SK-N-SH treated with all-trans-retinoic acid at 6 μM for 48 hours (cell line): ENCODE results near the gene PLCB1.

ENCODE experiments used
- ARNTL ChIP-seq: fragments of 450-650 bp; formaldehyde crosslinking; IDR thresholded peaks from 2 replicates; pipeline ENCODE4 v1.5.0; 2020; ENCODE audit warnings: low read depth, mild to moderate bottlenecking, moderate library complexity, borderline replicate concordance
- BACH2 ChIP-seq: fragments of 250-450 bp; sonication (Bioruptor Pico); IDR thresholded peaks from 2 replicates; pipeline ENCODE4 v1.9.0; 2021; ENCODE audit warnings: mild to moderate bottlenecking, borderline replicate concordance
- CREB5 ChIP-seq: fragments of 250-450 bp; sonication (Bioruptor Pico); IDR thresholded peaks from 2 replicates; pipeline ENCODE4 v1.5.1; 2020; ENCODE audit warnings: low read depth, mild to moderate bottlenecking, moderate library complexity
- ISL1 ChIP-seq: fragments of 250-450 bp; sonication (Bioruptor Pico); IDR thresholded peaks from 2 replicates; pipeline ENCODE4 v2.1.2; 2022; ENCODE audit warnings: mild to moderate bottlenecking, moderate library complexity
- POU6F1 ChIP-seq: fragments of 250-450 bp; sonication (Bioruptor Pico); IDR thresholded peaks from 2 replicates; pipeline ENCODE4 v1.8.0; 2021; ENCODE audit warnings: low read depth, mild to moderate bottlenecking, moderate library complexity, borderline replicate concordance
- PPARA ChIP-seq: fragments of 250-450 bp; sonication (Bioruptor Pico); IDR thresholded peaks from 2 replicates; pipeline ENCODE4 v1.5.0; 2020; ENCODE audit warnings: mild to moderate bottlenecking, borderline replicate concordance
- RARB ChIP-seq: fragments of 250-450 bp; sonication (Bioruptor Pico); IDR thresholded peaks from 2 replicates; pipeline ENCODE4 v1.8.0; 2021; ENCODE audit warnings: mild to moderate bottlenecking, moderate library complexity
- ZC3H10 ChIP-seq: fragments of 250-450 bp; sonication (Bioruptor Pico); IDR thresholded peaks from 2 replicates; pipeline ENCODE4 v1.5.1; 2021; ENCODE audit warnings: mild to moderate bottlenecking, moderate library complexity
- ZFP3 ChIP-seq: fragments of 250-450 bp; sonication (Bioruptor Pico); IDR thresholded peaks from 2 replicates; pipeline ENCODE4 v1.5.0; 2020; ENCODE audit warnings: mild to moderate bottlenecking, moderate library complexity
- ZFP30 ChIP-seq: fragments of 450-650 bp; formaldehyde crosslinking; IDR thresholded peaks from 2 replicates; pipeline ENCODE4 v1.5.0; 2022; ENCODE audit warnings: mild to moderate bottlenecking, moderate library complexity
- ZNF565 ChIP-seq: fragments of 450-650 bp; formaldehyde crosslinking; conservative IDR thresholded peaks from 2 replicates; pipeline ENCODE4 v1.5.0; 2020; ENCODE audit warnings: low read depth, mild to moderate bottlenecking, moderate library complexity
- TF ChIP-seq, protein P1 (sequence below): fragments of 250-450 bp; sonication (Bioruptor Pico); IDR thresholded peaks from 2 replicates; pipeline ENCODE4 v1.8.0; 2020; ENCODE audit warnings: mild to moderate bottlenecking, moderate library complexity, borderline replicate concordance
- TF ChIP-seq, protein P2 (sequence below): fragments of 250-450 bp; sonication (Bioruptor Pico); IDR thresholded peaks from 2 replicates; pipeline ENCODE4 v1.5.0; 2020; ENCODE audit warnings: mild to moderate bottlenecking, moderate library complexity

- no peak for TF ChIP-seq ZC3H10
- TF ChIP-seq, protein P1, sequence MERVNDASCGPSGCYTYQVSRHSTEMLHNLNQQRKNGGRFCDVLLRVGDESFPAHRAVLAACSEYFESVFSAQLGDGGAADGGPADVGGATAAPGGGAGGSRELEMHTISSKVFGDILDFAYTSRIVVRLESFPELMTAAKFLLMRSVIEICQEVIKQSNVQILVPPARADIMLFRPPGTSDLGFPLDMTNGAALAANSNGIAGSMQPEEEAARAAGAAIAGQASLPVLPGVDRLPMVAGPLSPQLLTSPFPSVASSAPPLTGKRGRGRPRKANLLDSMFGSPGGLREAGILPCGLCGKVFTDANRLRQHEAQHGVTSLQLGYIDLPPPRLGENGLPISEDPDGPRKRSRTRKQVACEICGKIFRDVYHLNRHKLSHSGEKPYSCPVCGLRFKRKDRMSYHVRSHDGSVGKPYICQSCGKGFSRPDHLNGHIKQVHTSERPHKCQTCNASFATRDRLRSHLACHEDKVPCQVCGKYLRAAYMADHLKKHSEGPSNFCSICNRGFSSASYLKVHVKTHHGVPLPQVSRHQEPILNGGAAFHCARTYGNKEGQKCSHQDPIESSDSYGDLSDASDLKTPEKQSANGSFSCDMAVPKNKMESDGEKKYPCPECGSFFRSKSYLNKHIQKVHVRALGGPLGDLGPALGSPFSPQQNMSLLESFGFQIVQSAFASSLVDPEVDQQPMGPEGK: no peak
- no peak for TF ChIP-seq RARB (CRISPR knock-in tag)
- TF ChIP-seq ZFP30 (CRISPR knock-in tag): no peak
- no peak for TF ChIP-seq ISL1 (CRISPR knock-in tag)
- no peak for TF ChIP-seq PPARA
- TF ChIP-seq POU6F1: no peak
- TF ChIP-seq, protein P2, sequence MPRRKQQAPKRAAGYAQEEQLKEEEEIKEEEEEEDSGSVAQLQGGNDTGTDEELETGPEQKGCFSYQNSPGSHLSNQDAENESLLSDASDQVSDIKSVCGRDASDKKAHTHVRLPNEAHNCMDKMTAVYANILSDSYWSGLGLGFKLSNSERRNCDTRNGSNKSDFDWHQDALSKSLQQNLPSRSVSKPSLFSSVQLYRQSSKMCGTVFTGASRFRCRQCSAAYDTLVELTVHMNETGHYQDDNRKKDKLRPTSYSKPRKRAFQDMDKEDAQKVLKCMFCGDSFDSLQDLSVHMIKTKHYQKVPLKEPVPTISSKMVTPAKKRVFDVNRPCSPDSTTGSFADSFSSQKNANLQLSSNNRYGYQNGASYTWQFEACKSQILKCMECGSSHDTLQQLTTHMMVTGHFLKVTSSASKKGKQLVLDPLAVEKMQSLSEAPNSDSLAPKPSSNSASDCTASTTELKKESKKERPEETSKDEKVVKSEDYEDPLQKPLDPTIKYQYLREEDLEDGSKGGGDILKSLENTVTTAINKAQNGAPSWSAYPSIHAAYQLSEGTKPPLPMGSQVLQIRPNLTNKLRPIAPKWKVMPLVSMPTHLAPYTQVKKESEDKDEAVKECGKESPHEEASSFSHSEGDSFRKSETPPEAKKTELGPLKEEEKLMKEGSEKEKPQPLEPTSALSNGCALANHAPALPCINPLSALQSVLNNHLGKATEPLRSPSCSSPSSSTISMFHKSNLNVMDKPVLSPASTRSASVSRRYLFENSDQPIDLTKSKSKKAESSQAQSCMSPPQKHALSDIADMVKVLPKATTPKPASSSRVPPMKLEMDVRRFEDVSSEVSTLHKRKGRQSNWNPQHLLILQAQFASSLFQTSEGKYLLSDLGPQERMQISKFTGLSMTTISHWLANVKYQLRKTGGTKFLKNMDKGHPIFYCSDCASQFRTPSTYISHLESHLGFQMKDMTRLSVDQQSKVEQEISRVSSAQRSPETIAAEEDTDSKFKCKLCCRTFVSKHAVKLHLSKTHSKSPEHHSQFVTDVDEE: no peak
- TF ChIP-seq ZFP3: no peak
- TF ChIP-seq CREB5 (CRISPR knock-in tag): no peak
- no peak for TF ChIP-seq ZNF565 (CRISPR knock-in tag)
- TF ChIP-seq BACH2: no peak
- TF ChIP-seq ARNTL: no peak
Observed at GRCh38 chr20:8512003-8512402, 379.9 kb downstream of the PLCB1 start.
